GM21515 (cell line): Measurements from ENCODE around the gene LAMTOR3.

Experiments
- ATAC-seq: cut with Tn5 transposase; IDR thresholded peaks from one replicate; pipeline ENCODE4 v1.9.1; 2021; ENCODE audit not compliant: unreplicated experiment

The LAMTOR3 gene, protein sequence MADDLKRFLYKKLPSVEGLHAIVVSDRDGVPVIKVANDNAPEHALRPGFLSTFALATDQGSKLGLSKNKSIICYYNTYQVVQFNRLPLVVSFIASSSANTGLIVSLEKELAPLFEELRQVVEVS

DNA sequence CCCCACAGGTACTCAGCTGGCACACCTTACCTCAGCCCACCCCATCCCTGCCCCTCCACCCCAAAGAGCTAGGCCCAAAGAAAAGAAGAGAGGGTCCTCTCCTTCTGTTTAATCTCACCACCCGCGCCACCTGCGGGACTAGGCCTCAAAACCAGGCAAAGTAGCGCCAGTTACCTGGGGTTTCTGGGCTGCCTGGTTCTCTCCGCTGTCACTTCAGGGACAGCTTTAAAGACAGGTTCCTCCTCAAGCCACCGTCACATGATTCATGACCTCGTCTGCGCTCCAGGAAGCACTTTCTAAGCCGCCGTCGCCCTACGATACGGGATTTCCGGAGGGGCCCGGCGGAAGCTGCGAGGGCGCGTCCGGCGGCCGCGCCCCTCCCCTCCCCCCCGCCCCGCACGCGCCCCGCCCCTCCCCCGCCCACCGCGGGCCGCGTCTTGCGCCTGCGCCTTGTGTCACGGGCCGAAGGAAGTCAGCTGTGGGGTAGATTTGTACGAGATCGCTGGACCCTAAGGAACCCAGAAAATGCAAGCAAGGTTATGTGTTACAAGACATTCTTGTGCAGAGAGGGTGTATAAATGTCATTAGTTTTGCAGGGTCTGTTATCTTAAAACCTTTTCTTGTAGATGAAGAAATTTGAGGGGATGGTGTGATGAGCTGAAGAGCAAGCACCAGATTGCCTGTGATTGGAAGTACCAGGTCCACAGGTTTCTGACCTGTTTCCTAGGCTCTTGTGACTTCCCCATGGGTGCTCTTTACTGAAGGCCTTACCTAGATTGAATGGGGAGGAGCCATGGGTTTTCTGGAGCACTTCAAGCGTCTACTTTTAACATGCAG lies at the start of gene LAMTOR3:
LAMTOR3 (minus strand) TSS at position 267 of the 837 bp plus-strand sequence. CDS start 464 bp downstream, outside the sequence.
- ATAC-seq, result peak; percentile 100

DNA sequence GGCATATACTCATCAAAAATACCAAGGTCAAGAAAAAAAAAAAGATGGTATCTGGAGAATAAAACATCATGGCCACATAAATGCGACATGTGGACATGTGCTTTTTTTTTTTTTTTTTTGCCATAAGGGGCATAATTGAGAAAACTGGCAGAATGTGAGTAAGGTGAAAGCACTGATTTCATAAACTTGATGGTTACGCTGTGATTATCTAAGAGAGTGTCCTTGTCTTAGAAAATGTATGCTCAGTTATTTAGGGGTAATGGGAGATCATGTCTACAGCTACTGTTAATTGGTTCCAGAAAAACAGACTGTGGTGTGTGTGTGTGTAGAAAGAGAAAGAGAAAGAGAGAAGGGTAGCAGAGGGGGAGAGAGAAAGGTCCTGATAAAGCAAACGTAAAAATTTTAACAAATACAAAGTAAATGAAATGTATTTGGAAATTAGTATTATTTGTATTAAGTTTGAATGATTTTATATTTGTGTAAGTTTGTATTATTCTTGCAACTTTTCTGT lies 44.1 kb upstream of the LAMTOR3 start:
- no peak for ATAC-seq

DNA sequence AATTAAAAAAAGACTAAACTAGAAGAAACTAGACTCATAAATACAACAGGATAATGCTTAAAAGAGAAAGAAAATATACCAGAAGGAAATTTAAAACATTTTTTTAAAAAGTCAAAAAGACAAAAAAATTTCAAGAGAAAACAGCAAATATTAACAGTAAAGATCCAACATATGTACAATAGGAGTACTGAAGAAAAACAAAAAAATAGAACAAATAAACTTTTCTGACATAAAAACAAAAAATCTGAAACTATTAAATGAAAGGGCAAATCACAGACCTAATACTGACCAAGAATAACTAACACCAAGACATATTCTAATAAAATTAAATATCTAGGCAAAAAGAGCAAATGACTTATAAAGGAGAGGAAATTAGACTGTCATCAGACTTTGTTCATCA lies 40.7 kb upstream of the LAMTOR3 start:
- no peak for ATAC-seq

DNA sequence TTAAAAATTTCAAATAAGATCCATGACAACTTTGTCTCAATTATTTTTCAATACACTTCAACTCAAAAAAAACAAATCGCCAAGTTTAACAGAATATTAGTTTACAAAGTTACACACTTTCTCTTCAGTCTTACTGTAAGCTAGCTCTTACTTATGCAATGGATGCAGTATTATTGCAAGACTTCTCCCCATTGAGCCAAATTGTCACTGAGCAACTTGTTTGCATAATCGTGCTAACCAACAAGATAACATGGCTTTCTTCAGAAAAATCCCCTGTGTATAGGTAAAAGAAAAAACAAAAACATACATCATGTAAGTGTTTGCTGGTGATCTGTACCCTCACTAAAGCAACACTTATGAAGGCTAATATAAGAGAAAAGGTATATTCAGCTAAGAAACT lies 33.3 kb upstream of the LAMTOR3 start:
- no peak for ATAC-seq

DNA sequence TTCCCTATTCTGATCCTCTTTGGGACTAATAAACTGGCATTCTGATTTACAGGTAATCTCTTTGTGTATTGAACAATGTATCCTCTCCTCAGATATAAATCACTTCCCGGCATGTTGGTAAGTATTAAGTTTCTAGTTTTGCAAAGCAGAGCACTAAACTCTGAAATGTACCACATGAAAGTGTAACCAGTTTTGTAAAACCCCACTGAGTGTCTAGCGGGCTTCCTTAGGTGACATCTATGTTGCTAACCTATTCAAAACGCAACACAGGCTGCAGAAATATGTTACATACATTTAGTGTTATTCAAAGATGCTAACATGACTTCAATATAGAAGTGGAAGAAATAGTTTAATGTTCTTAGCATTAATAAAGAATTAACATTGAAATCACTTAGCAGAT lies 26.9 kb upstream of the LAMTOR3 start:
- ATAC-seq, result no peak

DNA sequence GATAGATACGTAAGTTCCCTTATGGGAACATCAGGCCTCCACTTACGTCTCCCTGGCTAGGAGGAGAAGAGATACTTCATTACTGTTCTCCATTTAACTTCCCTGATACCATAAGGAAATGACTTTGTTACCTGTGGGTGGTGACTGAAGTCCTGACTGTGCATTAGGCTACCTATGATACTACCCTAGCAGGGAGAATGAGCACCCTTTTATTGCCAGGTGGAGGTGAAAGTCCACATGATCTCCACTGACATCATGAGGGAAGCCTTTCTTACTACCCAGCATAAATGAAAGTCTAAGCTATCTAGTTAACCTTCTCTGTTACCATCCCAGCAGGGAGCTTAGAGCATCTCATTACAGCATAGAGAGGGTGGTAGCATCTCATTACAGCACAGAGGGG lies 24.4 kb upstream of the LAMTOR3 start:
- ATAC-seq, result no peak

DNA sequence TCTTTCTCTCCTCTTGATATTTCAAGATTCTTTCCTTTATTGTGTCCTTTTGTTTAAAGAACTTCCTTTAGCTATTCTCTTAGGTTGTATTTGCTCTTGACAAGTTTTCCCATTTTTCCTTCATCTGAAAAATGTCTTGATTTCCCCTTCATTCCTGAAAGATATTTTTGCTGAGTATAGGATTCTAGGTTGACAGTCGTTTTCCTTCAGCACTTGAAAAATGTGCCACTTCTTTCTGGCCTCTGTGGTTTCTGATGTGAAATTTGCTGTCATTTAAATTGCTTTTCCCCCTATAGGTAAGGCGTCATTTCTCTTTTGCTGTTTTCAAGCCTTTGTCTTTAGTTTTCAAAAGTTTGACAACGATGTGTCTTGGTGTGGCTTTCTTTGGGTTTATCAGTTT lies 23.3 kb upstream of the LAMTOR3 start:
- no peak for ATAC-seq

DNA sequence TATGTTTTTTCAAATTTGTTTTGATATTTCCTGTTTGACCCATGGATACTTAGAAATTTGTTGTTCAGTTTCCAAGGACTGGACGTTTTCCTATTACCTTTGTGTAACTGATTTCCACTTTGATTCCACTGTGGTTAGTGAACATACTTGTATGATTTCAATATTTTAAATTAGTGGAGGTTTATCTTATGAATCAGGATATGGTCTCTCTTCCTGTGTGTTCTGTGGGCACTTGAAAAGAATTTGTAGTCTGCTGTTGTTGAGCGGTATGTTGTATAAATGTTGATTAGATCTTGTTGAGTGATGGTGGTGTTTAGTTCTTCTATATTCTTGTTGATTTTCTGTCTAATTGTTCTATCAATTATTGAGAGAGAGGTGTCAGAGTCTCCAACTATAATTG lies 21.2 kb upstream of the LAMTOR3 start:
- ATAC-seq, result no peak

DNA sequence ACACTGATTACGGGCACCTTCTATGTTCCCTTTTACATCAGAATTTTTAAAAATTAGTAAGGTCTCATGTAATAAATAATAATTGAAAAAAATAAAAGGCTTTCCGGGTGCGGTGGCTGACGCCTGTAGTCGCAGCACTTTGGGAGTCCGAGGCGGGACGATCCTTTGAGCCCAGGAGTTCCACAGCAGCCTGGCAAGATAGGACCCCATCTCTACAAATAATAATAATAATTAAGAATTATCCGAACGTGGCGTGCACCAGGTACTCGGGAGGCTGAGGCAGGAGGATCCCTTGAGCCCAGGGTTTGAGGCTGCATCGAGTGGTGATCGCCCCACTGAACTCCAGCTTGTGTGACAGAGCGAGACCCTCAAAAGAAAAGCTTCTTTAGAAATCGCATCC lies 771 bp upstream of the LAMTOR3 start:
- ATAC-seq, result no peak

DNA sequence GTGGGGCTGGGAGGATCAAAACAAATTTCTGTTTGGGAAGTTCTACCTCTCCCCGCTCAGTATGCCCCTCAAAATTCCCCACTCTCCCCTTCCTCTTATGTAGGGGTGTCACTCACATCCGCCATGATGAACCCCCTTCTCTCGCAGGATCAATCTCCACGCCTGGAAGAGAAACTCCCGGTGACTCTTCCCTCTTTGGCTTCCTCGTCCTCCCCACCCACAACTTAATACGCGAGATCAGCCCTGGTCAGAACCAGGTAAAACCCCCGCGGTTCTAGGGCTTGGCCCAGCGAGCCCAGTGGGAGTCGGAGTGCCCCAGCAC lies 427 bp downstream of the LAMTOR3 start:
- peak; percentile 27 for ATAC-seq

DNA sequence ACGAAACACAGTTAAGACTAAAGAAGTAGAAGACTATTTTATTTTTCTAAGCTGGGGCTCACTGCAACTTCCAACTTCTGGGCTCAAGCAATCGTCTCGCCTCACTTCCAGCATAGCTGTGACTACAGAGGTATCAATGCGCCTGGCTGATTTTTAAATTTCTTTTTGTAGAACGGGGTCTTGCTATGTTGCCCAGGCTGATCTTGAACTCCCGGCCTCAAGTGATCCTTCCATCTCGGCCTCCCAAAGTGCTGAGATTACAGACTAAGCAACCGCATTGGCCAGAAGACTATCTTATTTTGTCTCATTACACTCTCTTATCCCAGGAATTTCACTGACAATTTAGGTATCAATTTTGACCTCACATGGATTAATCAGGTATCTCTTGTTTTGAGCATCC lies 1.2 kb downstream of the LAMTOR3 start:
- no peak for ATAC-seq

DNA sequence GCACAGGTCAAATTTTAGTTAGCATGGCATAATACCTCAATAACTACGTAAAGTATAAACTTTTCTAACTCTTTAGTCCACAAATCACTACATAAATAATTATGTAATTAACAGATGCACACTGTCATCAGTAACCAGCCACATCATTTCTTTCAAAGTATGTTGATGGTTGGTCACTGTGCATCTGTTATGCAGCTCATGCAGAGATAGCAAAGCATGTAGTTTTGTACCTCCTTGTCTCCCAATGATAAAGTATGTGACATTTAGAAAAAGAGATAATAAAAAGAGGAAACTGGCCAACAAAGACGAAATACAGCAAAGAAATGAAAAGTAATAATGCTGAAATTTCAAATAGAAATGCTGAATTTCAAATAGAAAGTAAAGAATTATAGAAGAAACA lies 2.9 kb downstream of the LAMTOR3 start:
- ATAC-seq, result no peak

DNA sequence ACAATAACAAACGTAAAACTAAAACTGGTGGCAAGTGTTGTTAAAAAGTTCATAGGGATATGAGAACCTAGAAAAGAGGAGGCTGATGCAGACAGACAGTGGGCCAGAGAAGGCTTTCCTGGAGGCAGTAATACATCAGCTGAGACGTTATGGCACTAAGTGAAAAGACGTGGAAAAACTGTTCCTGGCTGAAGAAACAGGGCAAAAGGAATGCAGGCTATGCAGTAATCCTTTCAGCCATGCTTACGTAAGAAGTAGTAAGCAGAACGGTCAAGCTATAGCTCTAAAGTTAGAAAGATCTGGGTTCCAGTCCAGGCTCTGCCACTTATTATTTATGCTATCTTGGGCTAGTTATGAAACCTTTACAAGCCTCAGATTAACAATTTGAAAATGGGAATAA lies 6.4 kb downstream of the LAMTOR3 start:
- ATAC-seq, result no peak

DNA sequence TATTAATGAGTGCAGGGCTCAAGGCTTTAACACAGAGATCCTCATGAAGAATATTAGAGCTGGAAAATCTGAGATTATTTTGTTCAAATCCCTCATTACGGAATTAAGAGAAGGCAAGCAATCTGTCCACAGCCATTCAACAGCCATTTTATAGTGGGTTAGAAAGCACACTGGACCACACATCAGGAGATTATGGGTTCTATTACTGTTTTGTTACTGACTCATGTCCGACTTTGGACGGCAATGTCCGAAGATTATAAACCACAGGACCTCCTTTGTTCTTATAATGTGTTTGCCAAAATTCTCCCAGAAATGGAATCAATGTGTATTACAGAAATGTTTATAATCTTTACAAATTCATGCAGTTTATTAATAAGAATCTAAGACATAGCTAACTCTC lies 8.1 kb downstream of the LAMTOR3 start:
- ATAC-seq, result no peak

DNA sequence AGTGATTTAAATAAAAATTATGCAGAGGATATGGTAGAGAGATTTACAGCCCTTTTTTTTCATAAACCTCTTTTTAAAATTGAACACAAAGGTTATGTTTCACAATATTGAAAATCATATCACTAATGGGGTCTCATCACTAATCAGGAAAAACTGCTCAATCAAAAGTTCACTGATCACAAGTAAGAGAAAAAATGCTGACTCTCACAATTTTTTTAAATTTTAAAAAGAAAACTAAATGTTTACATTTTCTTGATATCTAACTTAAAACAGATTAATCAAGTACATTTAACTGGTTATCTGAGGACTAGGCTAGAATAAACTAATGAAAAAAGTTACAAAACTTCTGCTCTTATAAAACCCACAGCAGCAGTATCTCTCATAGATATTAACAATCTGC lies 8.5 kb downstream of the LAMTOR3 start:
- ATAC-seq, result no peak

DNA sequence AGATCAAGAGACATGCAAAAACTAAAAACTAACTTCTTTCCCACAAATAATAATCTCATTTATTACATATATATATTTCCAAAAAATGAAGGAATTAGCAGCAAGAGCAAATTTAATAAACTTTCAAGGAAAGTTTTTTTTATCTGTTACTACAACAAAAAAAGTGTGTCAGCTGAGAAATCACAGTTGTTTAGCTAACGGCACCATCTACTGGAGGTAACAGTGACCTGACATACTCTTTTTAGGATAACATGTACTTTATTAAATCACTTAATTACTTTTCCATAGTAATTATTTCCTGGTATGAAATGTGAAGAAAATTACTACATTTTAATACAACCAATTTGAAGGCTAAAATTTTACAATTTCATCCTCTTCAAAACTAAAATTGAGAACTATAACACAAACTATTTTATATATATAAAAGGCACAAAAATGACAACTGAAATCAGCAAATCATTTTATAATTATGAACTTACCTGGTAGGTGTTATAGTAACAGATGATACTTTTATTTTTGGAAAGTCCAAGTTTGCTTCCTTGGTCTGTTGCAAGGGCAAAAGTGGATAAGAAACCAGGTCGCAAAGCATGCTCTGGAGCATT lies 9.1 kb downstream of the LAMTOR3 start:
- ATAC-seq, result no peak

DNA sequence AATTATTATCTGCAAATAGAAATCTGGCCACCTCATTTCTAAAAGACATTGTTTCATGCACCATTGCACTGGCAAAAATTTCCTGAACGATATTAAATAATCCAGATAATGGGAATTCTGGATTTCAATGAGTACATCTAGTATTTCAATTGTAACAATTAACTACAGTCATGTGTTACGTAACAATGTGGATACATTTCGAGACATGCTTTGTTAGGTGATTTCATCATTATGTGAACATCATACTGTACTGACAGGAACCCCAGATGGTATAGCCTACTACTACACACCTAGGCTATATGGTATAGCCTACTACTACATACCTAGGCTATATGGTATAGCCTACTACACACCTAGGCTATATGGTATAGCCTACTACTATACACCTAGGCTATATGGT lies 14.8 kb downstream of the LAMTOR3 start:
- ATAC-seq, result no peak

DNA sequence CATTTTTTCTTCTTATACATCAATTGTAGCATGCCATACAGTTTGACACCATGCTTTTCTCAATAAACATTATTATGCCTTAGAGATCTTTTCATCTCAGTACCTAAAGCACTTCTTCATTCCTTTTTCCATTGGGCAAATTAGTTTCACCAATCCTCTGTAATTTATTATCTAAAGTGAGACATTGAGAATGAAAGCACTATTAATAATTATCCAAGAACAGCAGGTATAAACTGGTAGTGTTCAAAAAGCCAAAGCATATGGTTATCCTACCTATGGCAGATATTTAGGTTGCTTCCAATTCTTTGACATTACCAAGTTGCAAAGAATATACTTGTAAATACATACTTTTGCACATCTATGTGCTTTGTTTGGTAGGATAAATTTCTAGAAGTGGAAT lies 15.6 kb downstream of the LAMTOR3 start:
- no peak for ATAC-seq

DNA sequence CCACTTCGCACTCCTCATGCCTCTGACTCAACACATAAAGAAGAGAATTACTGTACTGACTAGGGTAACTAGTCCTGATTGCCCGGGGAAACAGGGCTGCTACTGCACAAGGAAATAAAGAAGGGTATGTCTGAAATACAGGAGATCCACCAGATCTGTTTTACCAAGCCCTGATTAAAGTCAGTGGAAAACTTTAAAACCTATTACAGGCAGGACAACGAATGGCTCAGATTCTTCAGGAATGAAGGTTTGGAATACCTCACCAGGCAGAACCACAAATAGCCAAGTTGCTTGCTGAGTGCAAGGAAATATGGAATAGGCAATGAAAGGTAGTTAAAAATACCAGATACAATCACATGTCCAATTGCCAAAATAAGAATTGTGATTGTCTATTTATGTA lies 17.3 kb downstream of the LAMTOR3 start:
- no peak for ATAC-seq

DNA sequence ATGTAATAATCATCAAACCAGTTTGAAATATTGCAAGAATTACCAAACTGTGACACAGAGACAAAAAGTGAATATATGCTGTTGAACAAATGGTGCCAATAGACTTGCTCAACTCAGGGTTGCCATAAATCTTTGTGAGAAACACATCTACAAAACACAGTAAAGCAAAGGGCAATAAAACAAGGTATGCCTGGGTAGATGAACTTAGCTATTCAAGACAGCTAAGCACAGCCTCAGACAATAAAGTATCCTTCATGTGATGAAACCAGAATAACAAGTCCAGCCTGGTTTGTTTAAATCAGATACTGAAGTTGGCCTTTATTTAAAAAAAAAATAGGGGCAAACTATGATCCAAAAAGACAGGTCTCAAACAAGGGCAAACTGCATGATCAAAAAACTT lies 19.2 kb downstream of the LAMTOR3 start:
- no peak for ATAC-seq

DNA sequence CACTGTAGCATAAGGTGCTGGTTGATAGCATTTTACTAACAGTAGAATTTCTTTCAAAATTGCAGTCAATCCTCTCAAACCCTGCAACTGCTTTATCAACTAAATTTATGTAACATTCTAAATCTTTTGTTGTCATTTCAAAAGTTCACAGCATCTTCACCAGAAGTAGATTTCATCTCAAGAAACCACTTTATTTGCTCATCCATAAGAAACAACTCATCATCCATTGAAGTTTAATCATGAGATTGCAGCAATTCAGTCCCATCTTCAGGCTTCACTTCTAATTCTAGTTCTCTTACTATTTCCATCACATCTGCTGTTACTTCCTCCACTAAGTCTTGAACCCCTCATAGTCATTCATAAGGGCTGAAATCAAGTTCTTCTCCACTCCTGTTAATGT lies 21.7 kb downstream of the LAMTOR3 start:
- ATAC-seq, result no peak

DNA sequence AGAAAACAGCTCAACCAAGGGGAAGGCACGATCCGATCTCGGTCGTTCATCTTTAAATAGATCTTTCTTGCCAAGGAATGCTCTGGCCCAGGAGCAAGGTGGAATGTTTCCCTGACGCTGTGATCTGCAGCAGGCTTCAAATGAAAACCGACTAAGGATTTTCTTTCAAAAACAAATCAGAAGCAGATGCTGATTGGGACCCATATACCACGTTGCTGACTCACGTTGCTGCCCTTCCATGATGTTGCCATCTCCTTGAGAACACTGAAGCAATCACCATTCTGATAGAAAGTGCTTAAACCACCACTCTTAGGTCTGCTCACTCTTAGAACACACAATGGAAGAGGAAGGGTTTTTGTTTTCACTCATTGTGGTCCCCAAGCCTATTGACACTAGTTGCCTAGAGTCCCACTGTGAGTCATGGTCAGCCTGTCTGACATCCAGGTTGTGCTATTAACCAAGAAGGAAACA lies 26.1 kb downstream of the LAMTOR3 start:
- no peak for ATAC-seq
